BE2C (cell line): Measurements from ENCODE around the gene ENPEP. TPM values are rescaled to one million over a fixed set of nuclear protein-coding genes. Genes with fewer than 3 reads are reported as not detected.
"Not testable (repeated sequence)": the region's sequence is repeated elsewhere in the genome, so short reads cannot be mapped to it uniquely, and the experiment has no call there.

Experiments used
- DNase-seq: peaks from one replicate; pipeline ENCODE4 v3.0.0-alpha.2; 2020
- H3K27me3 ChIP-seq: fragments of 250-450 bp; sonication (Bioruptor Pico); 2 replicates; pipeline ENCODE4 v1.5.1; 2020; ENCODE audit warnings: mild to moderate bottlenecking
- H3K36me3 ChIP-seq: fragments of 250-450 bp; sonication (Bioruptor Pico); 2 replicates; pipeline ENCODE4 v1.5.1; 2020; ENCODE audit warnings: mild to moderate bottlenecking
- H3K4me1 ChIP-seq: fragments of 250-450 bp; sonication (Bioruptor Pico); 2 replicates; pipeline ENCODE4 v1.5.1; 2020
- H3K4me3 ChIP-seq: 2 replicates; pipeline ENCODE4 v1.5.1; 2011; ENCODE audit warnings: low read depth, low read length
- H3K9me3 ChIP-seq: fragments of 250-450 bp; sonication (Bioruptor Pico); 2 replicates; pipeline ENCODE4 v1.5.1; 2020
- polyA plus RNA-seq: library from polyadenylated mRNA; unstranded; fragments of >200 nt; gene quantifications from one replicate; pipeline ENCODE4 v1.2.1, GENCODE V29; 2012; ENCODE audit warnings: low read depth, missing spikeins; ENCODE audit not compliant: insufficient read length, insufficient read depth
- TF ChIP-seq, protein P1 (sequence below): IDR thresholded peaks from 2 replicates; pipeline ENCODE4 v1.5.1; 2012; ENCODE audit warnings: mild to moderate bottlenecking, low read depth, low read length

Gene ENPEP, protein sequence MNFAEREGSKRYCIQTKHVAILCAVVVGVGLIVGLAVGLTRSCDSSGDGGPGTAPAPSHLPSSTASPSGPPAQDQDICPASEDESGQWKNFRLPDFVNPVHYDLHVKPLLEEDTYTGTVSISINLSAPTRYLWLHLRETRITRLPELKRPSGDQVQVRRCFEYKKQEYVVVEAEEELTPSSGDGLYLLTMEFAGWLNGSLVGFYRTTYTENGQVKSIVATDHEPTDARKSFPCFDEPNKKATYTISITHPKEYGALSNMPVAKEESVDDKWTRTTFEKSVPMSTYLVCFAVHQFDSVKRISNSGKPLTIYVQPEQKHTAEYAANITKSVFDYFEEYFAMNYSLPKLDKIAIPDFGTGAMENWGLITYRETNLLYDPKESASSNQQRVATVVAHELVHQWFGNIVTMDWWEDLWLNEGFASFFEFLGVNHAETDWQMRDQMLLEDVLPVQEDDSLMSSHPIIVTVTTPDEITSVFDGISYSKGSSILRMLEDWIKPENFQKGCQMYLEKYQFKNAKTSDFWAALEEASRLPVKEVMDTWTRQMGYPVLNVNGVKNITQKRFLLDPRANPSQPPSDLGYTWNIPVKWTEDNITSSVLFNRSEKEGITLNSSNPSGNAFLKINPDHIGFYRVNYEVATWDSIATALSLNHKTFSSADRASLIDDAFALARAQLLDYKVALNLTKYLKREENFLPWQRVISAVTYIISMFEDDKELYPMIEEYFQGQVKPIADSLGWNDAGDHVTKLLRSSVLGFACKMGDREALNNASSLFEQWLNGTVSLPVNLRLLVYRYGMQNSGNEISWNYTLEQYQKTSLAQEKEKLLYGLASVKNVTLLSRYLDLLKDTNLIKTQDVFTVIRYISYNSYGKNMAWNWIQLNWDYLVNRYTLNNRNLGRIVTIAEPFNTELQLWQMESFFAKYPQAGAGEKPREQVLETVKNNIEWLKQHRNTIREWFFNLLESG
- not detected for polyA plus RNA-seq

DNA sequence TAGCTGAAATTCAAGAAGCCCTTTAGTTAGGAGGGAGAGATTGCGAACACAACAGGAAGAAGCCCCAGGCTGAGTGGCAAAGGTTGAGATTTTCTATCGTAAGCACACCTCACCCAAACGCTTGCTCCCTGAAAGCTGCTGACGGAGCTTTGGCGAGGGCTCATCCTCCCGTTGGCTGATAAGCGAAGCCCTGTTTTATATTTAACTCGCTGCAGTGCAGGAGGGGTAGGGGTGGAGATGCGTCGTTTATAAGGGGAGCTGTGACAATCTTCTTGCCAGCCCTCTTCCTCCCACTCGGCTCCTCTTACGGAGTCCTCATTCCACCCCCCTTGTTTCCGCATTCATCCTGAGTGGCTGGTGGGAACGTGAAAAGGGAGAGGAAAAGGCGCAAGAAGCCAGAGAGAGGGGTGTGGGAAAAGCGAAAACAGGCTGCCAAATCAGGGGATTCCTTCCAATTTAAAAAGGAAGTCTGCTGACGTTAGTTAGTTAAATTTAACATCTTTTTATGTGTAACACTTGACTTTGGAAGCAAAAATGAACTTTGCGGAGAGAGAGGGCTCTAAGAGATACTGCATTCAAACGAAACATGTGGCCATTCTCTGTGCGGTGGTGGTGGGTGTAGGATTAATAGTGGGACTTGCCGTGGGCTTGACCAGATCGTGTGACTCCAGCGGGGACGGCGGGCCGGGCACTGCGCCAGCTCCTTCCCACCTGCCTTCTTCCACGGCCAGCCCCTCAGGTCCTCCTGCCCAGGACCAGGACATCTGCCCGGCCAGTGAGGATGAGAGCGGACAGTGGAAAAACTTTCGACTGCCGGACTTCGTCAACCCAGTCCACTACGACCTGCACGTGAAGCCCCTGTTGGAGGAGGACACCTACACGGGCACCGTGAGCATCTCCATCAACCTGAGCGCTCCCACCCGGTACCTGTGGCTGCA lies at the start of gene ENPEP:
ENPEP (plus strand) TSS at position 275 of the 938 bp plus-strand sequence; CDS start at position 535, 260 bp downstream.
- TF ChIP-seq, protein P1, sequence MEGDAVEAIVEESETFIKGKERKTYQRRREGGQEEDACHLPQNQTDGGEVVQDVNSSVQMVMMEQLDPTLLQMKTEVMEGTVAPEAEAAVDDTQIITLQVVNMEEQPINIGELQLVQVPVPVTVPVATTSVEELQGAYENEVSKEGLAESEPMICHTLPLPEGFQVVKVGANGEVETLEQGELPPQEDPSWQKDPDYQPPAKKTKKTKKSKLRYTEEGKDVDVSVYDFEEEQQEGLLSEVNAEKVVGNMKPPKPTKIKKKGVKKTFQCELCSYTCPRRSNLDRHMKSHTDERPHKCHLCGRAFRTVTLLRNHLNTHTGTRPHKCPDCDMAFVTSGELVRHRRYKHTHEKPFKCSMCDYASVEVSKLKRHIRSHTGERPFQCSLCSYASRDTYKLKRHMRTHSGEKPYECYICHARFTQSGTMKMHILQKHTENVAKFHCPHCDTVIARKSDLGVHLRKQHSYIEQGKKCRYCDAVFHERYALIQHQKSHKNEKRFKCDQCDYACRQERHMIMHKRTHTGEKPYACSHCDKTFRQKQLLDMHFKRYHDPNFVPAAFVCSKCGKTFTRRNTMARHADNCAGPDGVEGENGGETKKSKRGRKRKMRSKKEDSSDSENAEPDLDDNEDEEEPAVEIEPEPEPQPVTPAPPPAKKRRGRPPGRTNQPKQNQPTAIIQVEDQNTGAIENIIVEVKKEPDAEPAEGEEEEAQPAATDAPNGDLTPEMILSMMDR = no peak
- Histone ChIP-seq H3K4me3 (no peak within 1 kb of the TSS), H3K36me3 (no peaks in the 10 kb centered on the region), H3K4me1 (no peaks in the 10 kb centered on the region), H3K27me3 (peaks cover 12% of the 10 kb centered on the region), H3K9me3 (no peaks in the 10 kb centered on the region)
- DNase-seq = no peak

DNA sequence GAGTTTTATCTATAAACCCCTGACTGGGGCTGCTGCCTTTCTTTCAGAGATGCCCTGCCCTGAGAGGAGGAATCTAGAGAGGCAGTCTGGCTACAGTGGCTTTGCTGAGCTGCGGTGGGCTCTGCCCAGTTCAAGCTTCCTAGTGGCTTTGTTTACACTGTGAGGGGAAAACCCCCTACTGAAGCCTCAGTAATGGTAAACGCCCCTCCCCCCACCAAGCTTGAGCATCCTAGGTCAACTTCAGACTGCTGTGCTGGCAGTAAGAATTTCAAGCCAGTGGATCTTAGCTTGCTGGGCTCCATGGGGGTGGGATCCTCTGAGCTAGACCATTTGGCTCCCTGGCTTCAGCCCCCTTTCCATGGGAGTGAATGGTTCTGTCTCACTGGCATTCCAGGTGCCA lies 44.1 kb upstream of the ENPEP start:
- H3K27me3 ChIP-seq, H3K36me3 ChIP-seq, DNase-seq, H3K9me3 ChIP-seq, H3K4me3 ChIP-seq, H3K4me1 ChIP-seq: not testable (repeated sequence)

DNA sequence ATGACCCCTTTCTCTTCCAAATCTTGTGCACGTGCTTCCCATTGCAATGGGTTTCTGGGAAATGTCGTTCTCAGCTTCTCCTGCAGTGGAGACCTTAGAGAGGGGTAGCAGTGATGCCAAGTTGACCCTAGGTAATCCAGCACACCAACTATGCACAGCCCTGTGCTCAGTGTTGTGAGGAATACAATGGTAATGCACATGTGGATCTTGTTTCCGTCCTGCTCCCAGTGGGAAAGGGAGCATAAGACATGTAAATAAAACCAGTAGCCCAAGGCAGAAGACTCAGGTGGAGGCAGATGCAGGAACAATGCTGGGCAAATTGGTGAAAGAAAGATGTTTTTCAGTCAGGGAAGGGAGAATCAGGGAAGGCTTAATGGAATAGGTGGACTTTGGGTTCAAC lies 38.7 kb upstream of the ENPEP start:
- H3K36me3 ChIP-seq, H3K9me3 ChIP-seq, H3K27me3 ChIP-seq, H3K4me1 ChIP-seq, DNase-seq, H3K4me3 ChIP-seq: not testable (repeated sequence)

DNA sequence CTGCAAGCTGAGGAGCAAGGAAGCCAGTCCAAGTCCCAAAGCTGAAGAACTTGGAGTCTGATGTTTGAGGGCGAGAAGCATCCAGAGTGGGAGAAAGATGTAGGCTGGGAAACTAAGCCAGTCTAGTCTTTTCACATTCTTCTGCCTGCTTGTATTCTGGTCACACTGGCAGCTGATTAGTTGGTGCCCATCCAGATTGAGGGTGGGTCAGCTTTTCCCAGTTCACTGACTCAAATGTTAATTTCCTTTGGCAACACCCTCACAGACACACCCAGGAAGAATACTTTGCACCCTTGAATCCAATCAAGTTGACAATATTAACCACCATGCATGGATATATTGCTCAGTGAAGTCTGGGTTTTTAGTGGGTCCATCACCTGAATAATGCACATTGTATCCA lies 36.7 kb upstream of the ENPEP start:
- not testable (repeated sequence) for DNase-seq, H3K4me3 ChIP-seq, H3K4me1 ChIP-seq, H3K9me3 ChIP-seq, H3K36me3 ChIP-seq, H3K27me3 ChIP-seq

DNA sequence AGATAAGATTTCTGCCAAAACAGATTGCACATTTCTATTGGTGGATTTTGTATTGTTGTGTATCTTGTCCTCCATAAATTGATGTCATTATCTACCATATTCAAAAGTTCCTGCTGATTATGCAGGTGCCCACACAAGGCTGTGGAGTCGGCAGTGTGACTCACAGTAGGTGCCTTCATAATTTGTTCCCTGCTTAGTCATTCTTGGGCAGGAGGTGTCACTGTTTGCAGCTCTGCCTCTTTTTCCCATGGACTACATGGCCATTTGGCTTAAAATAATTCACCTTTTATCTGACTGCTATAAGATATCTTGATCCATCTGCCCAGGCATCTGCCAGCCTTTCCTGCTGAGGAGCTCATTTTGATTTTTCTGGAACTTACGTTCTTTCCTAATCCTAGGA lies 33.6 kb upstream of the ENPEP start:
- H3K4me3 ChIP-seq = no peak overlapping the region
- no peaks in the 10 kb centered on the region for H3K27me3 ChIP-seq
- no peaks in the 10 kb centered on the region for H3K36me3 ChIP-seq
- H3K4me1 ChIP-seq = no peaks in the 10 kb centered on the region
- TF ChIP-seq, protein P1 = no peak
- H3K9me3 ChIP-seq = no peaks in the 10 kb centered on the region
- DNase-seq = no peak

DNA sequence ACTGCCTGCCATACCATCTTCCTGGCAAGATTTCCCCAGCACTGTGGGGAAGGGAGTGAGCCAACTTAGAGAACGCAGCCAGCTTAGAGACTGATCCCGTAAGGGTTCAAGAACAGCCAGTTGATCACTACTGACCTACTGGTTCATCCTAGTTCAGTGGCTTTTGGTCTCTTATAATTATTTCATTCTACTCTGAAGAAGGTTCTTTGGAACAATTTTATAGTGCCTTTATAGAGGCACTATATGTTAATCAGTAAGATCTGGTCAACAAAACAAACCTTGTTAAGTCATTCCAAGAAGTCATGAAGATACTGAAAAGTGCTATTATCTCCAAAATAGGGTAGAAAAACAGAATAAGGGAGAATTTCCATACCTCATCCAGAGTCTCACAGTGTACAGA lies 33.2 kb upstream of the ENPEP start:
- H3K4me1 ChIP-seq = no peaks in the 10 kb centered on the region
- no peaks in the 10 kb centered on the region for H3K27me3 ChIP-seq
- no peak for DNase-seq
- no peaks in the 10 kb centered on the region for H3K9me3 ChIP-seq
- no peak overlapping the region for H3K4me3 ChIP-seq
- H3K36me3 ChIP-seq = no peaks in the 10 kb centered on the region
- TF ChIP-seq, protein P1 = no peak

DNA sequence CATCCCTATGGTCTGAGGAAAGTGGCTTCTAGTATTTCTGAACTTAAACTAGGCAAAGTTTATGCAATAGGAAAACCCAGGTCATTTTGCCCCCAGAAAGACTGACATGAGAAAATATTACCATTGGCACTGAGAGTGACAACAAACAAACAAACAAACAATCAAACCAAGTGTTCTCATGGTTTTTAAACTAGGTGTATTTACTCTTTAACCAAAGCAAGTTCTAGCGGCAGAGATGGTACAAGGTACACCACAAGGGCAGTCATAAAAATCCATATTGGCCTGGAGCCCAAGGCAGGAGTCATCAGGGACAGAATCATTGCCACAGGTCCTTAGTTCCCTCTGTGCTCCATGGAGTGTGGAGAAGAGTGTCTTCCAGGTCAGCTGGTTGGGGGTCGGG lies 26.0 kb upstream of the ENPEP start:
- no peaks in the 10 kb centered on the region for H3K4me1 ChIP-seq
- no peaks in the 10 kb centered on the region for H3K27me3 ChIP-seq
- DNase-seq = no peak
- TF ChIP-seq, protein P1 = no peak
- no peak overlapping the region for H3K4me3 ChIP-seq
- no peaks in the 10 kb centered on the region for H3K36me3 ChIP-seq
- no peaks in the 10 kb centered on the region for H3K9me3 ChIP-seq
